NCI-H2196 treated with DMSO at 0.1 percent for 48 hours (cell line): ENCODE measurements around the gene ATP5PO.
"Not testable (repeated sequence)": the region's sequence is repeated elsewhere in the genome, so short reads cannot be mapped to it uniquely, and the experiment has no call there.

Experiments used
- DNase-seq: peaks from one replicate; lab custom pipeline; 2025; ENCODE audit not compliant: unreplicated experiment; lab: John Stamatoyannopoulos, UW

Gene ATP5PO

DNA sequence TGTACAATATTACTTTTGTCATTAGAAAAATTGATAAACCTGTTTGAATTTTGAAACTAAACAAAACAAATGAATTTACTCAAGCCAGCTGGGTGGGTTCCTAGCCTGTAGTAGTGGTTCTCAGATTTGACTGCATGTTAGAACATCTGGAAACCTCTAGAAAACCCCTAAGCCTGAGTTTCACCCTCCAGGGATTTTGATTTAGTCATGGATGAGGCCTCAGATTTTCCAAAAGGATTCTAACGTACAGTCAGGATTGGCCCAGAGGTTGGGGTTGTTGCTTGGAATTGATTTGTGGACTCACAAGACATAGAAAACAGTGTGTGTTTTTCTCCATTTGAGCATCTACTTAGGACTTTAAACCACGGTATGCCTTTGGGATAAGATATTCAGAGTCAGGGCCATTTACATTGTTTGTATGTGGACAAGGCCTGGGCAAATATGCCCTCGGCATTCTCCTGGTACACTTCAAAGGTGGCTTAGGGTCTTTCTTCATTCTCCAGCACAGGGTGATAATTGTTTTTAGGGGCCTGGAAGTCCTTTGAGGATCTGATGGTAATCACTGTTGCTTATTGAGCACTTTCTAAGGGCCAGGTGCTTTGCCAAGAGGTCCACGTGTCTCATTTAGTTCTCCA is 42.6 kb downstream of the ATP5PO start:
- DNase-seq = no peak

DNA sequence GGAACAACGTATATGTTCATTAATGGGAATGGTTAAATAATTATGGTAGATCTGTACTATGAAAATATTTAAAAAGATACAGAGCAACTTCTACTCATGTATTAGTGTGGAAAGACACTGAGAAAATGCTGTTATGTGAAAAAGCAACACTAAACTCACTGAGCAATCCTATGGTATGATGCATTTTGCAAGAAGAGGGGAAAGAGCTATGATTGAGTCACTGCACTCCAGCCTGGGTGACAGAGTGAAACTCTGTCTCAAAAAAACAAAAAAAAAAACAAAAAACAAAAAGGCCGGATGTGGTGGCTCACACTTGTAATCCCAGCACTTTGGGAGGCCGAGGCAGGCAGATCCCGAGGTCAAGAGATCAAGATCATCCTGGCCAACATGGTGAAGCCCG is 44.4 kb downstream of the ATP5PO start:
- no peak for DNase-seq

DNA sequence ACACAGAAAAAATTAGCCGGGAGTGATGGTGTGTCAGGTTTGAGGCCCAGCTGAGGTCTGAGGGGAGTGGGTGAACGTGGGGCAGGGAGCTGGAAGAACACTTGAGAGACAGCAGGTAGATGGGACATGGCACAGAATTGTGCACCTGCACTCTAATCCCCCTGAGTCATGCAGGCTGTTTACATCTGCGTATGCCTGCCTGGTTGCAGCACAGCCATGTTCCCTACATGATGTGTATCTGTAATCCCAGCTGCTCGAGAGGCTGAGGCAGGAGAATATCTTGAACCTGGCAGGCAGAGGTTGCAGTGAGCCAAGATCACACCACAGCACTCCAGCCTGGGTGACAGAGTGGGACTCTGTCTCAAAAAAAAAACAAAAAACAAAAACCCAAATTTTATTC is 44.8 kb downstream of the ATP5PO start:
- DNase-seq = no peak

DNA sequence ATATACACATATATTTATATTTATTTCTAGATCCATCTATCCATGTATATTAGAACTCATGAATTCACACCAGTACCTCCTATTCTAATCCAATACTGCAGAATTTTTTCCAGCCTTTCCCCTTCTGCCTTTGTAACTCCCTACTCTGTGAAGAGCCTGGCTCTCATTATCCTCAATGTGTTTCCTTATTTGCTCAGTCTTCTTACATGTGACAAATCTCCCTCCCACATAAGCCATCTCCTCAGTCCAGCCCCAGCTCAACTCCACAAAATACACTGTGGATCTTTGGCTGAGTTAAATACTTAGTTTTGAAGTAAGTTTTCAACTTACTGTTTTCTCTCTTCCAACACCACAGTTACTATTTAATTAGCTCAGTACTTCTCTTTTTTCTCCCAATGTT is 45.7 kb downstream of the ATP5PO start:
- no peak for DNase-seq

DNA sequence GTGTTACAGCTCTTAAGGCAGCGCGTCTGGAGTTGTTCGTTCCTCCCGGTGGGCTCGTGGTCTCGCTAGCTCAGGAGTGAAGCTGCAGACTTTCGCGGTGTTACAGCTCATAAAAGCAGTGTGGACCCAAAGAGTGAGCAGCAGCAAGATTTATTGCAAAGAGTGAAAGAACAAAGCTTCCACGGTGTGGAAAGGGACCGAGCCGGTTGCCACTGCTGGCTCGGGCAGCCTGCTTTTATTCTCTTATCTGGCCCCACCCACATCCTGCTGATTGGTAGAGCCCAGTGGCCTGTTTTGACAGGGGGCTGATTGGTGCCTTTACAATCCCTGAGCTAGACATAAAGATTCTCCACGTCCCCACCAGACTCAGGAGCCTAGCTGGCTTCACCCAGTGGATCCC is 47.7 kb downstream of the ATP5PO start:
- not testable (repeated sequence) for DNase-seq

DNA sequence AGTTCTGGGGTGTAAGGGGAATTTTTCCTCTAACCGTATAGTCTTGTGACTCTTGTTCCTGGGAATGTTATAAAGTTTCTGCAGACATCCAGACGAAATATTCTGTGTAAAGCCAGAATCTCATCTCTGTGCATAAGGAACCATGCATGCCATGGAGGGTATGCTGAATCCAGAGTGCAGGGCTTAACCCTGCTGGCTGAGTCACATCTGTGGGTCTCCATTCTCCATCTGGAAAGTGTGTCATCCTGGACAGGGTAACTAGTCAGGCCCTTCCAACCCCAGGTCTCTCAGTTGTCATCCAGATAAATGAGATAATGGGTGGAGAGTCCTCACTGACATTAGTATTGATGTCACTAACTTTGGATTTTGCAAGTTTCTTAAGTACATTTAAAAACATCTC is 48.8 kb downstream of the ATP5PO start:
- DNase-seq = no peak

DNA sequence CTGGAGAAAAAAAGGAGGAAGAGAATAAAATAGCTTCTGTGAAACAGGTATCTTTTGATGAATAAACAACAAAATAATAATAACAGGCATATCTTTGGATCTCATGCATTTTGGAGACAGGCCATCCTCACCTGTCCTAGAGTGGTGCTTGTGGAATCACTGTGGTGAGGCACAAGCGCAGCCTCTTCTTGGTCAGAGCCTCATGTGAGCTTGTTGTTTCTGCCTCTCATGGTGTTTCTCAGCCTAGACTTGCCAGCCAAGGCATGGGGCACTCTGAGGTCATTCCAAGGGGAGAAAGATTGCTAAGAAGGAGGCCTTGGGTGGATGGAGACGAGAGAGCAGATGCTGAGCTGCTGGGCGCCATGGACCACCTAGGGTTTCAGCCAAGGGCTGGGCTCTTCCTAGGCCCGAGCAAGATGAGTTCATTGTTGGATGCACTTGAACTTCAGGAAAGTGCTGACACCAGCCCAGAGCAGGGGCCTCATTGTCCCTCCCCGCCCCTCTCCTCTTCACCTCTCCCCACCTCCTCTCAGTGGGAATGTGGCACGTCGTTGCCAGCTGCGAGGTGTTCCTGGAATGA is 49.5 kb downstream of the ATP5PO start:
- DNase-seq = no peak

DNA sequence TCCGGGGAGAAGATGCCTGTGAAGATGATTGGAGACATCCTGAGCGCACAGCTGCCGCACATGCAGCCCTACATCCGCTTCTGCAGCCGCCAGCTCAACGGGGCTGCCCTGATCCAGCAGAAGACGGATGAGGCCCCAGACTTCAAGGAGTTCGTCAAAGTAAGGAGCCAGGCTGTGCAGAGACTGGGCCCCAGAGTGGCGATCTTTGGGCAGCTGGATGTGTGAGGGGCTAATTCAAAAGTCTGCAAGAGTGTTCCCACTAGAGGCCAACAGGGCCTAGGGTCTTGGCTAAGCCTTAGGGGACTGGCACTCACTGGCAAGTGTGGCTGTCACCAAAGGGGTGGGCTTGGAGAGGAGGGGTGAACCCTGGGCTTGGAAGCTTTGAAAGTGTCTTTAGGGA is 50.4 kb downstream of the ATP5PO start:
- DNase-seq = no peak

DNA sequence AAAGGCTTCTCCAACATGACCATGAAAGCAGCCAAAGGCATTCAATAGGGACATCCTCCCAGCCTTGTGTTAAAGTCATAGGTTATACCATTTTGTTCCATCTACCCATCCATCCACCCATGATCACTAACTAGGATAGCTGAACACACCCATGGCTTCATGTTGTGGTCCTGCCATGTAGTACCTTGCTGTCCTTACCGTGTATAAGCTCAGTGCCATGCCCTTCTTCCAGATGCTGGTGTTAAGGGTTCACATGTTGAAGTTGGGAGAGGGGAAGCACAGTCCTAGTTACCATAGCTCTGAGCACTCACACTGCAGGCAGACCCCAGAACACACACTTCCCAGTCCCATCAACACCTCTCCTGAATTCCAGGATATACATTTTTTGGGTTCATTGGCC is 51.5 kb downstream of the ATP5PO start:
- DNase-seq = no peak

DNA sequence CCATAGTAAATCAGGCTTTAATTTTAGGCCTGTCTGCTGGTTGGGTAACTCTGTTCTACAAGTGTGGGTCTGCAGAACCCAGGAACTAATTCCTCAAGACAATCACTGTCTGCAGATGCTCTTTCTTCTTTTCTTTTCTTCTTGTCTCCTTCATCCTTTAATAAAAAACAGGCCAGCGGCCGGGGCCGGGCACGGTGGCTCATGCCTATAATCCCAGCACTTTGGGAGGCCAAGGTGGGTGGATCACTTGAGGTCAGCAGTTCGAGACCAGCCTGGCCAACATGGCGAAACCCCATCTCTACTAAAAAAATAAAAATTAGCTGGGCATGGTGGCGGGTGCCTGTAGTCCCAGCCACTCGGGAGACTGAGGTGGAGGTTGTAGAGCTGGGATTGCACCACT is 52.4 kb downstream of the ATP5PO start:
- DNase-seq = not testable (repeated sequence)

DNA sequence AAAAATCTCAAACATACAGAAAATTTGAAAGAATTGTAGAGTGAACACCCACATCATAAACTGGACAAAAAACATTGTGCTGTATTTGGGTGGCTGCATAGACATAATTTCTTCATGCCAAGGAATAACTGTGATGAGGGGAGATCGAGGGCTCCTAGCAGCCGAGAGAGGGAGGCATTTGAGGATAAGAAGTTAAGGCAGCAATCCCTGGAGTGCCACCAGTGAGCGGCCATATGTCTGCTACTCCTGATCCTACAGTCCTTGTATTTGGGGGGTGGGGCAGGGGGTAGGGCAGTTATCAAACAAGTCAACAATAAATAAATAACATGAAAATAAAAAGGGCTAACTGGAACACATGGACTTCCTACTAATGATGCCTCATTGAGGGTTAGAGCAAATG is 54.5 kb downstream of the ATP5PO start:
- no peak for DNase-seq

DNA sequence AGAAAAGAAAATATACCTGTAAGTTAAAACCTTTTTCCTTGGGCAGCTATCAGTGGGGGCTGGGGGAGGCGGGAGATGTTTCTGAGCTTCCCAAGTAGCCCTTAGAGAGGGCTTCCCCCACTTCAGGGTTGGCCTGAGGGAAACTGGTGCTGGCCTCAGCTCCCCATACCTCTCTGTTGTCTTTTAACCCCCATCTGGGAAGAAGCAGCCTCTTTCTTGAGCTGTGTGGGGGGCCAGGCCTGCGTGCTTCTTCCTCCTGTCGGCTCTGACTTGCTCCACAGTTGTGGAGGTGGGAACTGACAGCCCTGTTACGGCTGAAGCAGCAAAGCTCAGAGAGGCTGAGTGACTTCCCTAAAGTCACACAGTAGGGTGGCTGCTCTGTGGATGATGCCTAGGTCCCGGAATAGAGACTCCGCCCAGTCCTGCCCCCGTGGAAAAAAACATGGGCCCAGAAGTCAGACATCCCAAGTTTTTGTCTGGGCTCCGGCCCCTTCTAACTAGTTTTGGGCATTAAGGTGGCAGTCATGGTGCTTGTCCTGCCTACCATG is 55.2 kb downstream of the ATP5PO start:
- DNase-seq = no peak

DNA sequence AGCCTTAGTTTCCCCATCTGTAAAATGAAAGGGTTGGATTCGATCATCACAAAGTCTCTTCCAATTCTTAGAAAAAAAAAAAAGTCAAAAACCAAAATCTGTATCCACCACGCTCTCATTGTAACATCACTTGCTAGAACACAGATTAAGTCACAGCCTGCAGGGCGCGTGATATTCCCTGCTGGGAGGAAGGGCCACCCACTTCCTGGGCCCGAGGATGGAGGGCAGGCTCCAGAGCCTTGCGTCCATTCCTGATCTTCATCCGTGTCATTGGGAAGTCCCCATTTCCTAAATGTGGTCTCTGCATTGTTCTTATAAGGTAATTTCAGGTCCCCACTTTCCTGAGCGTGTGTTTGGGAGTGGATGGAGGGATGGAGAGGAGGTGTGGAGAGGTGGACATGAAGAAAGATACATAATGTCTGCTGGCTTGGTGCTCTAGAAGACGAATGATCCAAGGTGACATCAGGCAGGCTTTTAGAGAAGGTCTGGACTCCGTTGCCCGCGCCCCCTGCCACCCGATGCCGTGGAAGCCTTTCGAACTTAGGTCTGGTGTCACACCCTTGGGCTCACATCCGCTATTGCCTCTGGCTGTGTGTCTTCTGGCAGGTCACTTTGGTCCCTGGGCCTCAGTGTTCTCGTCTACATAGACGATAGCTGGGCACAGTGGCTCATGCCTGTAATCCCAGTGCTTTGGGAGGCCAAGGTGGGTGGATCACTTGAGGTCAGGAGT is 56.1 kb downstream of the ATP5PO start:
- DNase-seq = no peak

DNA sequence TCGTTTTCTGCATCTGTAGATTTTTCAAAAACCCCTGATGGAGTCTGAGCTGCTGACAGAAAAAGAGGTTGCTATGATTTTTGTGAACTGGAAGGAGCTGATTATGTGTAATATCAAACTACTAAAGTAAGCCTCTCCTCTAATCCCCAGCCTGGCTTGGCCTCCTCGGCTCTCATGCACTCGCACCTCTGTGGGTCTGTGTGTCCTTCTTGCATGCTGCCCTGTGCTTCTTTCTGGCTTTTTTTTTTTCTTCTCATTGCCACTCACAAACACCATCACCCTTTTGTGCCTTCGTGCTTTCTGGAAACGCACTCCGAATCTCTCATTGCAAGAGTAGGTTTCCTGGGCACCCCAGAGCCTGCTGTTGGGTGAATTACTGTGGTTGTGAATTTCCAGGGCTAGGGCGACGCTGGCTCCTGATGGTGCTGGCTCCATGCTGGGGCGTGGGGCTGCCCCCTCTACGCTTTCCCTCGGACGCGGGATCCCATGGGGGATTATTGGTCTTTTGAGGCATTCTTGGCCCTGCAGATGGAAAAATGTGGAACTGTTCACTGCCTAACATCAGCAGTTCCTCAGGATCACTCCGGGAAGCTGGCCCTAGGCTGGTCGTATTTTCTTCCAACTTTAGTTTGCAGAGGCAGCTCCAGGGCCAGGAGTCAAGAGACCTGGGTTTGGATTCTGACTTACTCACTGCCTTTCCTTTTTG is 56.8 kb downstream of the ATP5PO start:
- no peak for DNase-seq

DNA sequence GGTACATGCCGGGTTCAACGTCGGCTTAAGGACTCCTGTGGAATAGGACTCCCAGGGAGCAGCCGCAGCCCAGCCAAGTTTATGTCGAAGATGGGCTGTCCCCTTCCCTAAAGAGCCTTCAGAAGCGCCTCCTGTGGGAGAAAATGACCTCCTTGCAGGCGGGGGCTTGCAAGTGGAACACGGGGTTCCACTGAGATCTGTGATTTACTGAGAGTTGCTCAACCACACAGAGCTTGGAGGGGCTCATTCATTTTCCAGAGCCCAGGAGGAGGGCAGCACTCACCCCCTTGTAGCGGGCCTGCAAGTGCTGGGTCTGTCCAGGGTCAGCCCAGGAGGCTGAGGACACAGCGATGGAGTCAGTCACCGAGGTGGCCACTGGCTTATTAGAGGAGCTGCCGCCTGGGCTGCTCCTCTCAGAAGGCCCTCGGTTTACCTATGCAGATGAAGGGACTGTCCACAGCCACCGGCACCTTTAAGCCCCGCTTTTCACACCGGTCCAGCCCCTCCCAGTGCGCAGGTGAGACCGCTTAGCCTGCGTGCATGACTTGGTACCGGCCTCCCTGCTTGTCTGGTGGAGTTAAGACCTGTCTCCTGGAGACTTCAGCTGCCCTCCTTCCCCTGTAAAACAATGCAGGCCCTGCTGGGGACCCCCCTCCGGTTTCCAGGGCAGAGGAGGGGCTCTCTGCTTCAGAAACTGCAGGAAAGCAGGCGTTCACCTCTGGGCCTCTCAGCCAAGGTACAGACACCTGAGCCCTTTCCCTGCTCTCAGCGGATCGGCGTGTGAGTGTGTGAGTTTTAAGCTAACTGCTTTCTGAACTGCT is 57.5 kb downstream of the ATP5PO start:
- DNase-seq = no peak

DNA sequence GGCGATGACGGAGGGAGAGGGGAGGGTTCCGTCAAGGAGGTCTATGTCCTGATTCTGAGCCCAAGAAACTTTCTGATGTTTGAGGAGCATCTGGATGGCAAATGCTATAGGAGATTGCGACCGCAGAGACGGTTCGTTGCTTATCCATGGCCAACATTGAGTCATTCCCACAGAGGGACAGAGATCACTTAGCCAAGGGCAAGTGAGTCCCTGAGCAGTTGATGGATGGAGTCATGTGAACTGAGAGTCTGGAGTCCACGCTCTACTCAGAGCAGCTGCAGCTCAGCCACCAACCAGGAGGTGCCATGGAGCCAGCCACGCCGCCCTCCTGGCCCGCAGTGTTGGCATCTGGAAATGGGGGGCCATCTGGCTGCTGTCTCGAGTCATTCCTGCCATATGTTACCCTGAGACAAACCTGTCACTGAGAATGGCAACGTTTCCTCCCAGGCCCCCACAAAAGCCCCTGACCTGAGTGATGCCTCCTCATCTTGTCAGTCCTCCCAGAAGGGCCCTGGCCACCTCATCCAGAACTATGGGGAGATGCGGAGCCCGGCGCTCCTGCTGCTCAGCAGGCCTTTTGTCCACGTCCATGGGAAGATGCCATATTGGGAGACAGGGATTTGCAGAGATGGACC is 58.6 kb downstream of the ATP5PO start:
- no peak for DNase-seq

DNA sequence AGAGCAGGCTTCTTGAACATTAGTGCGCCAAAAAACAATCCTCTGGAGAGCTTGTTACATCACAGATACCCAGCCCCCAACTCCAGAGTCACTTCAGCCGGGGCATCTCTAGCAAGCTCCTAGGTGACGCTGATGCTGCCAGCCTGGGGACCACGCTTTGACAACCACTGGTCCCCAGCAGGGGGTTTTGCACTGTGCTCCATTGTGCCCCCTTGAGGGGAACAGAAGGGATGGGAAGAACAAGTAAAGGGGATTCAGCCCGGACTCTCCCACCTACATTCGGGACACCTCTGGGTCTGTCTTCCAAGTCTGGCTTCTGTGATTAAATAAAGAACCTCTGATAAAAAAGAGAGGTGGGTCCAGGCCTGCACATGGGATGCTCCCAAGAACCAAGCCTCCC is 60.4 kb downstream of the ATP5PO start:
- no peak for DNase-seq

DNA sequence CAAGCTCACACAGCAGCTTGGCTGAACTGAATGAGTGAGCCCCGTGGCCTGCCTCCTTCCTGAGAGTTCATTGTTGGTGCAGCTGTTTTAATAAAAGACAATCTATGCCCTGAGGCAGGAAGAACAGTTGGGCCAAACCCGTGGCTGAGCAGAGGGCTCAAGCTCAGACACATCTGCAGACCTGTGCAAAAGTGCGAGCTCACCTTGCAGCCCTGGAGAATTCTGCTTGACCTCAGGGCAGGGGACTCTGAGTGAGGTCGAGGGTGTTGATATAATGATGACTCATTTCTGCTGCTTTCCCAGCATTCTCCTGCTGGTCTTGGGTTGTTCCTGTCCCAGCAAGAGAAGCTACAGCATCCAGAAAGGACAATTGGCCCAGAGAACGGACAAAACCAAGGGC is 61.0 kb downstream of the ATP5PO start:
- DNase-seq = peak; percentile 26
